ENCODE results near the gene ANO1.

ANO1 gene

GRCh38 chr11:70097783-70098563, 19.9 kb downstream of the ANO1 start:
- no peak for DNase-seq

- DNase-seq, result no peak
Measured at GRCh38 chr11:70098936-70099335, 20.8 kb downstream of the ANO1 start.

- no peak for DNase-seq
Measured at GRCh38 chr11:70099578-70100279, 21.6 kb downstream of the ANO1 start.

GRCh38 chr11:70100280-70100603, 22.1 kb downstream of the ANO1 start:
- no peak for DNase-seq

GRCh38 chr11:70100791-70101190, 22.7 kb downstream of the ANO1 start:
- no peak for DNase-seq

GRCh38 chr11:70103256-70103975, 25.3 kb downstream of the ANO1 start:
- DNase-seq, result no peak

GRCh38 chr11:70104419-70104818, 26.3 kb downstream of the ANO1 start:
- no peak for DNase-seq

- DNase-seq, result no peak
Measured at GRCh38 chr11:70104961-70105360, 26.8 kb downstream of the ANO1 start.

GRCh38 chr11:70105369-70105754, 27.2 kb downstream of the ANO1 start:
- no peak for DNase-seq

GRCh38 chr11:70105755-70106571, 27.8 kb downstream of the ANO1 start:
- DNase-seq, result no peak

GRCh38 chr11:70106757-70107156, 28.6 kb downstream of the ANO1 start:
- no peak for DNase-seq

- no peak for DNase-seq
Measured at GRCh38 chr11:70107191-70107590, 29.1 kb downstream of the ANO1 start.

GRCh38 chr11:70107756-70108155, 29.6 kb downstream of the ANO1 start:
- no peak for DNase-seq

GRCh38 chr11:70108250-70108649, 30.1 kb downstream of the ANO1 start:
- DNase-seq, result no peak

- no peak for DNase-seq
Measured at GRCh38 chr11:70109006-70109405, 30.9 kb downstream of the ANO1 start.

- DNase-seq, result no peak
Measured at GRCh38 chr11:70109903-70110302, 31.8 kb downstream of the ANO1 start.

- DNase-seq, result no peak
Measured at GRCh38 chr11:70110538-70111055, 32.5 kb downstream of the ANO1 start.

GRCh38 chr11:70111269-70112016, 33.3 kb downstream of the ANO1 start:
- DNase-seq, result no peak

- DNase-seq, result no peak
Measured at GRCh38 chr11:70112017-70112434, 33.9 kb downstream of the ANO1 start.

GRCh38 chr11:70113801-70114200, 35.7 kb downstream of the ANO1 start:
- DNase-seq, result no peak

GRCh38 chr11:70115778-70116177, 37.7 kb downstream of the ANO1 start:
- no peak for DNase-seq

Data from central memory CD4-positive, alpha-beta T cell (primary cell).